NB4 (cell line): ENCODE data around the gene RCAN3.

ENCODE experiments used
- DNase-seq: peaks from one replicate; pipeline ENCODE4 v3.0.0; 2010; ENCODE audit warnings: low read depth
- H3K4me3 ChIP-seq: one replicate; pipeline ENCODE4 v1.5.1; 2011; ENCODE audit warnings: mild to moderate bottlenecking, low read depth, low read length, moderate library complexity
- CTCF ChIP-seq: IDR thresholded peaks from one replicate; pipeline ENCODE4 v1.5.1; 2012; ENCODE audit warnings: low read depth, low read length
- MAX ChIP-seq: IDR thresholded peaks from 2 replicates; pipeline ENCODE4 v1.6.1; 2011; ENCODE audit warnings: low read depth, low read length
- MYC ChIP-seq: IDR thresholded peaks from 2 replicates; pipeline ENCODE4 v1.6.1; 2011; ENCODE audit warnings: low read depth, low read length
- POLR2A ChIP-seq: IDR thresholded peaks from 2 replicates; pipeline ENCODE4 v1.6.1; 2011; ENCODE audit warnings: mild to moderate bottlenecking; ENCODE audit not compliant: insufficient read length; ENCODE audit errors: extremely low read depth

Gene RCAN3

GRCh38 chr1:24557220-24557619 is 54.6 kb downstream of the RCAN3 start:
- no peak overlapping the region for H3K4me3 ChIP-seq
- TF ChIP-seq CTCF: no peak
- no peak for TF ChIP-seq POLR2A
- no peak for TF ChIP-seq MYC
- no peak for TF ChIP-seq MAX
- no peak for DNase-seq

GRCh38 chr1:24557711-24558131 is 55.1 kb downstream of the RCAN3 start:
- no peak for TF ChIP-seq CTCF
- TF ChIP-seq MYC: no peak
- no peak for TF ChIP-seq MAX
- TF ChIP-seq POLR2A: no peak
- H3K4me3 ChIP-seq: no peak overlapping the region

GRCh38 chr1:24558455-24558854 is 55.8 kb downstream of the RCAN3 start:
- DNase-seq: no peak
- TF ChIP-seq POLR2A (no peak), MAX (no peak), CTCF (no peak), MYC (no peak)
- H3K4me3 ChIP-seq: no peak overlapping the region

More at GRCh38 chr1:24557711-24558131, 55.1 kb downstream of the RCAN3 start:
- DNase-seq: no peak

GRCh38 chr1:24558902-24559791 is 56.5 kb downstream of the RCAN3 start:
- DNase-seq: peak; percentile 45
- no peak for TF ChIP-seq MYC
- H3K4me3 ChIP-seq: no peak overlapping the region

GRCh38 chr1:24560361-24560760 is 57.7 kb downstream of the RCAN3 start:
- TF ChIP-seq POLR2A (no peak), MAX (no peak), MYC (no peak), CTCF (no peak)
- no peak overlapping the region for H3K4me3 ChIP-seq
- DNase-seq: no peak

GRCh38 chr1:24562625-24563024 is 60.0 kb downstream of the RCAN3 start:
- no peak for TF ChIP-seq POLR2A
- TF ChIP-seq MAX: no peak
- no peak for TF ChIP-seq CTCF
- TF ChIP-seq MYC: no peak
- no peak for DNase-seq
- no peak overlapping the region for H3K4me3 ChIP-seq
